GM19238 (cell line): ENCODE results near the gene STX3.
"Not testable (repeated sequence)": the region's sequence is repeated elsewhere in the genome, so short reads cannot be mapped to it uniquely, and the experiment has no call there.

Experiments
- DNase-seq: peaks from one replicate; pipeline ENCODE4 v3.0.0; 2011; ENCODE audit warnings: low spot score; ENCODE audit not compliant: insufficient read length

The STX3 gene

DNA sequence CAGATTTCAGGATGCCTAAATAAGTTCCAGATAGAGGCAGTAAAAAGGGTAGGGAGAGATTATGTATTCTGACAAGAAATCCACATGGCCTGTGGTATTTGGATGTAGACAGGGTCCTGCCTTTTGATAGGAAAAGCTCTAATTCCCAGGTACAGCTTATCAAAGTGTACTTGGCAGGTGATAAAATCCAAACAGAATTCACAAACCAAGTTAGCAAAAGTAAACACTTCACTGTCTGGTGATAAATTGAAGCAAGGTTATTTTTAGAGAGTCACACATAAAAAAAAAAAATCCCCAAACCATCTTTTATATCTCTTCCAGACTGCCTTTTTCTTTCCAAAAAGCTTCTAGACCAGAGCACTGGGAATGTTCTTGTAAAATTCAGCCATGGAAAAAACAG lies 84.4 kb downstream of the STX3 start:
- no peak for DNase-seq

DNA sequence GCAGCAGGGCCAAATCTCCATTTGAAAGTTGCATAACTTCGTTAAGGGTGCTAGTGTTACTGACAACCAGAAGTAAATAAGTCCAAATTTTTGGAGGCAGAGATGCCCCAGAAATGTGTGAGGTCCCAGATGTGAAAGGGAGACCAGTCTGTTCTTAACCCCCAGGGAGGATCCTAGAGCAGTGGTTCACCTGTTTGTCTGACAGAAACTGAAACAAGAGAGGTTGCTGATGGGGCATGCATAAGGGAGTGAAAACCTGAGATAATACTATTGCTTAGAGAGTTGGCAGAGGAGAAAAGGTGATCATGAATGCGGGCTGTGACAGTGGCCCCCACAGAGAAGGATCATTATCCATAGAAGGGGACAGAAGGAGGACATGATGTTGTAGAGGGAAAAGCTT lies 86.3 kb downstream of the STX3 start:
- DNase-seq = no peak

DNA sequence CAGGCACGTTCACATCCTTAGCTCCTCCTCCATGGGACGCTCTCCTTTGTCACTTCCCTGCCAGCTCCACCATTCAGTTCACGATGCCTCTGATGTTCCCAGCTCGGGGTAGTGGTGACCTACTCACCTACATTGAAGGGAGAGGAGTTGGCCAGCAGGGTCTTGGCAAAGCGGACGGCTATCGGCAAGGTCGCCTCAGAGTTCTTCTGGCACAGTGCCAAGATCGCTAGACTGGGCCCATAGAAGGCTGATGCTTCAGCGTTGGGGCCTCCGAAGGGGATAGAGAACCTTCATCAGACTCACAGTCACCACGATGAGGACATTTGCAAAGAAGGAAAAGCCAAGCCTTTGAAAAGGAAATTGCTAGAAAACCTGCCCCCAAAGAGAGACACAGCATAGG lies 87.1 kb downstream of the STX3 start:
- DNase-seq = no peak

DNA sequence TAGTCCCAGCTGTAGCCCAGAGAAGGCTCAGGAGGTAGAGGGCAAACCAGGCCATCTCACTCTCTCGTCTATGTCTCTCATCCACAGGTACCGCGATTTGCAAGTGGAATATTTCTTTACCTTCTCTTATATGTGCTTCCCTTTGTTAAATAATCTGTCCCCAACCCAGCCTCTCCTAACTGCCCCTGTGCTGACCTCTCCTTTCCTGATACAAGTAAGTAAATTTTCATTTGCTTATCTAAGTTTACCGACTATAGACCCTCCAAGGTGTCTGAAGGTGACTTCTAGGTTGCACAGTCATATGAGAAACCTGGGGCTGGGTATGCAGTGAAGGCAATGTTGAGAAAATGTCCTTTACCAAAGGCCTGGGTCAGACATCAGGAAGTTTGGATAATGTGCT lies 90.2 kb downstream of the STX3 start, which contains the start of gene CBLIF:
TSS of gene CBLIF (minus strand) at position 101 of the 400 bp plus-strand sequence. CDS start at position 55, 46 bp downstream.
- no peak for DNase-seq

DNA sequence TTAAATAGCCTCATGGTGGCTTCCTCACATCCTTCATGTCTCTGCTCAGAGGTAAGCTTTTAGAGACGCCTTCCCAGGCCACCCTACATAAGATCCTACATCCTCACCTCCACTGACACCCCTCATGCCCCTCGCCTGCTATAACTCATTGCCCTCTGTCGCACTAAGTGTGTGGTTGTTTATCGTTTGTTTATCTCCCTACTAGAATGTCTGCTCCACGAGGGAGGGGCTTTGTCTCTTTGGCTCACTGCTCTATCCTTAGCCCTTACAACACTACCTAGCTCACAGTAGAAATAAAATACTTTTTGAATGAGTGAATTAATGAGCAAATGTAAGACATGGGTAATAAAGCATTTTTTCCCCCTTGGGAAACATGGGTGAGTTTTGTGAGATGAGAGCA lies 91.4 kb downstream of the STX3 start:
- DNase-seq = no peak

DNA sequence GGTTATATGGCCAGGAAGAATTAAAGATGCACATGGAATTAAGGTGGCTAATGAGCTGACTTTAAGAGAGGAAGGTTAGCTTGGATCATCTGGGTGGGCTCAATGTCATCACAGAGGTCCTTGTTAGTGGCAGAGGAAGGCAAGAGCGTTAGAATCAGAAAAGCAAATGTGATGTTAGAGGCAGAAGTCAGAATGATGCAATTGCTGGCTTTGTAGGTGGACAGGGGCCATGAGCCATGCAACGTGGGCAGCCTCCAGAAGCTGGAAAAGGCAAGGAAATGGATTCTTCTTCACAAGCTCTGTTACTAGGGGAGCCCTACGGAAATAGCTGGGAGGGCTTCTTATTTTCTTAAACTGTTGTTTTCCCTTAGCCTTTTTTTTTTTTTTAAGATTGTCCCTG lies 92.5 kb downstream of the STX3 start:
- no peak for DNase-seq

DNA sequence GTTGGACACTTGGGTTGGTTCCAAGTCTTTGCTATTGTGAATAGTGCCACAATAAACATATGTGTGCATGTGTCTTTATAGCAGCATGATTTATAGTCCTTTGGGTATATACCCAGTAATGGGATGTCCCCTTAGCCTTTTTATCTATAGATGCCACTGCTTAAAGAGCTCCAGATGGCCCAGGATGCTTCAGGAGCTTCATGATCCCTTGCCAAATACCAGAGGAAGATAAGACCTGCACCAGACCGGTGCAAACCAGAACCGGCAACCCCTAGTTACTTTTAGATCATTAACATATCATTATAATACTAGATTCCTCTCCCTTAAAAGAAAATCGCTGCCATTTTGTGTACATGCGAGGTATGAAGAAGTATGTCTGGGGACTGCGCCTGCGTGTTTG lies 93.3 kb downstream of the STX3 start:
- not testable (repeated sequence) for DNase-seq

DNA sequence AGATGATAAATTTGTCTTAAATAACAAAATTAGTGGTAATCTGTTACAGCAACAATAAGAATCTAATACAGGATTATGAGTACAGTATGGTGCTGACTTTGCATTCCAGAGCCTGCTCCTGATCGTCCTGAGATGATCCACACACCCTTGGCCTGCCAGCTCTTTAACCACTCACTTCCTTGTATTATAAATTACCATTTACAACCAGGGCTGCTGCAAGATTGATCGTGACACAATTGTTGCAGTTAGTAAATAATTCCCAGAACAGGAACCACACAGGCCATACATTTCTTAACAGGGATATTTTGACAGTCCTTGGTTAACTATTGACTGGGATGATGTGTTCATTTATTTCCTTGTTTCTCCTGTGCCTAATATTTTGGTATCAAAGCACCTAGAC lies 94.0 kb downstream of the STX3 start:
- DNase-seq = no peak

DNA sequence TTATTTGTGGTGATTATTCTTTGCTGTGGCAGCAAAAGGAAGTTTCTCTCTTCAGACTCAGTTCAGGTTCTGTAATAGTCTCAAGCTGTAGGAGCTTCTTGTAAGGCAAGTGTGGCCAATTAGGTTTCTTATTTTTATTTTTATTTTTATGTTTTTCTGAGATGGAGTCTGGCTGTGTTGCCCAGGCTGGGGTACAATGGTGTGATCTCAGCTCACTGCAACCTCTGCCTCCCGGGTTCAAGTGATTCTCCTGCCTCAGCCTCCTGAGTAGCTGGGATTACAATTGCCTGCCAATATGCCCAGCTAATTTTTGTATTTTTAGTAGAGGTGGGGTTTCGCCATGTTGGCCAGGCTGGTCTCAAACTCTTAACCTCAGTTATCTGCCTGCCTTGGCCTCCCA lies 94.4 kb downstream of the STX3 start:
- not testable (repeated sequence) for DNase-seq

DNA sequence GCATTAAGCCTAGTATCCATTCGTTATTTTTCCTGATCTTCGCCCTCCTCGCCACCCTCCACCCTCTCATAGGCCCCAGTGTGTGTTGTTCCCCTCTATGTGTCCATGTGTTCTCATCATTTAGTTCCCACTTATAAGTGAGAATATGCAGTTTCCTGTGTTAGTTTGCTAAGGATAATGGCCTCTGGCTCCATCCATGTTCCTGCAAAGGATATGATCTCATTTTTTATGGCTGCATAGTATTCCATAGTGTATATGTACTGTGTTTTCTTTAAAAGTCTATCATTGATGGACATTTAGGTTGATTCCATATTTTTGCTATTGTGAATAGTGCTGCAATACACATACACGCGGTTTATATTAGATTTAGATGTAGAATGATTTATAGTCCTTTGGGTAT lies 96.2 kb downstream of the STX3 start:
- DNase-seq = not testable (repeated sequence)

DNA sequence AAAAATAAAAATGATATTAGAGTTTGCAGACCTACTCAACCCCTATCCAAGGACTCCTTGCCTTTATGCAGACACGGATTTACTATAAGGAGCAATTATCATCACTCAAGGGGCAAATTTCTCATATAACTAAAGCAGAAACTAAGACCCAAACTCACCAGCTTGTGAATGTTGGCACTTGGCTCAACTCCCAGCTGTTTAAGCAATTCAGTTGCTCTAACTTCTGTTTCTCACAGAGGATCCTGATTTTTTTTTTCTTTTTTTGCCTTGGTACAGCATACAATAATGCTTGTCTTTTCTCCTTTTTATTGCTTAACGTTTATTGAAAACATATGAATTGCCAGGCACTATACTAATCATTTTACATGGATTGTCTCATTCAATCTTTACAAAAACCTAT lies 99.7 kb downstream of the STX3 start:
- no peak for DNase-seq
